ENCODE measurements around the gene TMEM72. TPM values are rescaled to one million over a fixed set of nuclear protein-coding genes. Genes with fewer than 3 reads are reported as not detected.

TMEM72 gene
- total RNA-seq, 2 donors from 2014 or later = 0.15 TPM; not detected in 1

DNA sequence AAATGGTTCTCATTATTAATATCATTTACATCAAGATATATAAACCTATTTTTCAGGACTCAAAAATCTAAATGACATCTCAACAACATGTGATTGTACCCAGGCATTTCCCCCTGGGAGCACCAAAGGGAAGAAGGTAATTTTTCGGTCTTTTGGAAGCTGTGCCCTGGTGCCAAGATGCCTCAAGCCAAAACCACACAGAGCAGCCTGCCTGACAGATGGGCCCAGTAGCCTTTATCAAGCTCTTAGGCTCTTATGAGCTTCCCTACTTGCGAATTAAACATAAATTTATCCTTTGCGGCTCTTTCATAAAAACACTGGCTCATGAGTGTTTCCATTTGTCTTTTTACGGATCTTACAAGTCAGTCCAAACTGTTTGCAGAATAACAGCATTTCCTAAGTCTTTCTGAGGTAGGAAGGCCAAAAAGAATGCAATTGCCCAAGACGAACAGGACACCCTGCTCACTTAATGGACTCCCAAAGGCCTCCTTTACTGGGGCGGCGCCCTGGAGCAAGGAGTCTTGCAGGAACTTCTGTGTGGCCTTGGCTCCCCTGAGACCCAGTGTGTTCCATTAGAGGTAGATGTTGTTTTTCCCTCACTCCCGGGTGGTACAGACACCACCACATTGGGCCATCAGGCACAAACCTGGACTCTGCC, 44.4 kb downstream of the TMEM72 start:
- Histone ChIP-seq H3K27ac (peak overlapping the region; percentile 94 to 96), H3K4me1 (peaks cover 0 to 61% of the 10 kb centered on the region in 2 donors)

DNA sequence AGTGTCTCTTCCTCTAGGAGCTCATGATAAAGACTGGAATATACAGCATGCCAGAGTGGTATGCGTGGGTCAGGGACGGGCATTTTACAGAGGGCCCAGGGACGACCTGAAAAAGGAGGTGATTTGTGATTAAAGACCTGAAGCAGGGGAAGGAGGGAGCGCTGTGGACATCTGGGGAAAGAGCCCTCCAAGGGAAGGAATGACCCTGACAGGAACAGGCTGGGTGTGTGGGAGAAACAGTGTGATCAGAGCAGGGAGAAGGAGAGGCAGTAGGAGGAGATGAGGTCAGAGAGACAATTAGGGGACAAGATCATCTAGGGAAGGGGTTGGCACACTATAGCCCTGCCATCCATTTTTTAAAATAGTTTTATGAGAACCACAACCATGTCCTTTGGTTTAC, 45.1 kb downstream of the TMEM72 start:
- Histone ChIP-seq H3K36me3 (no peaks in the 10 kb centered on the region), H3K27ac (peak overlapping the region; percentile 94 to 96), H3K9me3 (no peaks in the 10 kb centered on the region), H3K4me1 (peaks cover 0 to 57% of the 10 kb centered on the region in 2 donors), H3K4me3 (no peak overlapping the region), H3K27me3 (no peaks in the 10 kb centered on the region)
- no peak for TF ChIP-seq CTCF (IDR thresholded peaks at IDR 0.05)
- peak; percentile 36 for DNase-seq (ENCODE audit: low spot score)

More for the DNA sequence above, 44.4 kb downstream of the TMEM72 start:
- H3K4me3 ChIP-seq = no peak overlapping the region
- no peaks in the 10 kb centered on the region for H3K36me3 ChIP-seq
- TF ChIP-seq CTCF (IDR thresholded peaks at IDR 0.05) = no peak
- H3K27me3 ChIP-seq = no peaks in the 10 kb centered on the region
- H3K9me3 ChIP-seq = no peaks in the 10 kb centered on the region
- DNase-seq (ENCODE audit: low spot score) = peak; percentile 78

- H3K36me3 ChIP-seq = no peaks in the 10 kb centered on the region
- no peaks in the 10 kb centered on the region for H3K9me3 ChIP-seq
- no peak overlapping the region for H3K4me3 ChIP-seq
- no peak for TF ChIP-seq CTCF (IDR thresholded peaks at IDR 0.05)
- H3K4me1 ChIP-seq = peaks cover 0 to 58% of the 10 kb centered on the region in 2 donors
- no peaks in the 10 kb centered on the region for H3K27me3 ChIP-seq
- DNase-seq (ENCODE audit: low spot score) = no peak
- peak overlapping the region; percentile 94 to 96 for H3K27ac ChIP-seq
Observed at GRCh38 chr10:44956717-44957706, 45.9 kb downstream of the TMEM72 start.

DNA sequence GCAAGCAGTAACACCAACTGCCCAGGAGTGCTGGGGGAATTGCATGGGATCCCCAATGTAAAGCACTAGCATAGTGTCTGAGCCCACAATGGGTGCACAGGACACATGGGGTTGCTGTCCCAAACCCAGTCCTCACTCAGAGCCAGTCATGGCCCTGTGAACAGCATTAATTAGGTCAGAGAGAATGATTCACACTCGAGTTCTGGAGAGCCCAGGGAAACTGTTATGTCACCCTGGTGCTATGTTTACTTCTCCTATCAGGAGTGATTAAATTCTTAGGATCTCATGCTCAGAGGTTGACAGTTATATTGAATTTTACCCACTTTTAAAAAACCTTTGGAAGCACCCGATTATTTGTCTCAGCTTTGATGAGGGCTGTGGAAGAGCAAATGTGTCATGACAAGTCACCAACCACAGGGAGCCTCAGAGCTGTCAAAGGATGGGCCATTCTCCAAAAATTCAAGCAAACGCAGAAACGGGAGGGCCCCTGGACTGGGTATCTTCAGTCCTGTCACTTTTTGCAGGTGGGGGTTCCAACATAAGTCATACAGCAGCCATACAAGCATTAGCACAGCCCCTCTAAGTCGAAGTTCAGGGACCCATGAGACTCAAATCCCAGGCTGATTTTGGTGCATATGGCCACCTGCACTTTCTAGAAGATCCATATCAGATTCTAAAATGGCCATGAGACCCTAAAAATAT, 47.2 kb downstream of the TMEM72 start:
- Histone ChIP-seq H3K27ac (peak overlapping the region; percentile 94 to 96), H3K9me3 (no peaks in the 10 kb centered on the region), H3K4me3 (peak overlapping the region; percentile 69 to 83), H3K27me3 (no peaks in the 10 kb centered on the region), H3K4me1 (peaks cover 0 to 63% of the 10 kb centered on the region in 2 donors), H3K36me3 (no peaks in the 10 kb centered on the region)
- DNase-seq (ENCODE audit: low spot score) = peak; percentile 70
- TF ChIP-seq CTCF (IDR thresholded peaks at IDR 0.05) = no peak

DNA sequence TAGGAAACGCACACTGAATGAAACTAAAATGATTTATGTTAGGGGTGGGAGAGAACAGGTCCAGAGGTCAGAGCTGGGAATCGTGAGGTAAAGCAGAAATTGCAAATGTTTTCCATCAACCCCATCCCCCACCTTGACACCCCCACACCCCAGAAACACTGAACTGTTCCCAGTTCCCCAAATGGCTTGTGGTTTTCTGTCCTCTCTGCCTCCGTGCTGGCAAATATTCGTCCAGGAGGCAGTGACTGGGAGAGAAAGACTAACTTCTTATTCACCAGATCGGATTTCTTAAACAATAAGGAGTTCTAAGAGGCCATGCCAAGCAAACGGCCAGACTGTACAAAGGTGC, 47.7 kb downstream of the TMEM72 start:
- TF ChIP-seq CTCF (IDR thresholded peaks at IDR 0.05) = no peak
- no peaks in the 10 kb centered on the region for H3K9me3 ChIP-seq
- H3K4me3 ChIP-seq = peak overlapping the region; percentile 69 to 83
- H3K27me3 ChIP-seq = no peaks in the 10 kb centered on the region
- H3K27ac ChIP-seq = peak overlapping the region; percentile 94 to 96
- H3K36me3 ChIP-seq = no peaks in the 10 kb centered on the region
- no peak for DNase-seq (ENCODE audit: low spot score)
- peaks cover 0 to 64% of the 10 kb centered on the region in 2 donors for H3K4me1 ChIP-seq
